SU-DHL-6 (cell line): ENCODE data around the gene SYT8.

ENCODE experiments used
- H2AFZ ChIP-seq: fragments of 200-600 bp; sonication (generic); 2 replicates; pipeline ENCODE4 v1.6.1; 2014; ENCODE audit warnings: low read depth, mild to moderate bottlenecking, moderate library complexity, mixed read lengths, antibody characterized with exemption, low read length; ENCODE audit not compliant: severe bottlenecking
- H3F3A ChIP-seq: fragments of 200-600 bp; shearing (Covaris generic); 2 replicates; pipeline ENCODE4 v1.6.0; 2016; ENCODE audit warnings: antibody characterized with exemption, mild to moderate bottlenecking; ENCODE audit not compliant: insufficient read depth
- H3K27ac ChIP-seq: fragments of 200-600 bp; sonication (generic); 2 replicates; pipeline ENCODE4 v1.5.1; 2016; ENCODE audit warnings: low read depth, mild to moderate bottlenecking, low read length, moderate library complexity, mixed read lengths
- H3K27me3 ChIP-seq: fragments of 200-600 bp; sonication (generic), shearing (Covaris generic); 2 replicates; pipeline ENCODE4 v1.6.0; 2014; ENCODE audit warnings: mild to moderate bottlenecking, low read length
- H3K36me3 ChIP-seq: fragments of 200-600 bp; sonication (generic); 2 replicates; pipeline ENCODE4 v1.6.1; 2014; ENCODE audit warnings: mild to moderate bottlenecking, low read length, mixed read lengths
- H3K4me2 ChIP-seq: fragments of 300-600, 200-600 bp; shearing (Covaris generic), sonication (generic); 2 replicates; pipeline ENCODE4 v1.6.0; 2014; ENCODE audit warnings: low read length, low read depth, mild to moderate bottlenecking; ENCODE audit not compliant: poor library complexity, severe bottlenecking
- H3K4me3 ChIP-seq: fragments of 200-600 bp; sonication (generic); 2 replicates; pipeline ENCODE4 v1.5.1; 2014; ENCODE audit warnings: antibody characterized with exemption, low read length, mild to moderate bottlenecking, mixed read lengths; ENCODE audit not compliant: insufficient read depth, poor library complexity, severe bottlenecking
- H3K79me2 ChIP-seq: fragments of 200-600 bp; sonication (generic); 2 replicates; pipeline ENCODE4 v1.6.1; 2014; ENCODE audit warnings: mild to moderate bottlenecking, low read length, moderate library complexity; ENCODE audit not compliant: insufficient read depth
- H3K9ac ChIP-seq: fragments of 200-600 bp; sonication (generic); 2 replicates; pipeline ENCODE4 v1.7.0; 2014; ENCODE audit warnings: mild to moderate bottlenecking, low read length
- H3K9me2 ChIP-seq: fragments of 200-600 bp; sonication (generic); replicated peaks from 2 replicates; pipeline ENCODE4 v1.6.1; 2014; ENCODE audit warnings: low read length; ENCODE audit not compliant: insufficient read depth
- H3K9me3 ChIP-seq: fragments of 200-600 bp; sonication (generic); 2 replicates; pipeline ENCODE4 v1.6.1; 2014; ENCODE audit warnings: low read length, mixed read lengths; ENCODE audit not compliant: insufficient read depth
- H4K20me1 ChIP-seq: fragments of 200-600 bp; sonication (generic); 2 replicates; pipeline ENCODE4 v1.6.1; 2014; ENCODE audit warnings: low read depth, mild to moderate bottlenecking, antibody characterized with exemption, low read length, moderate library complexity, mixed read lengths
- CTCF ChIP-seq: fragments of 200-600 bp; sonication (generic); IDR thresholded peaks from one replicate; pipeline ENCODE4 v1.5.1; 2017; ENCODE audit warnings: antibody characterized with exemption, mild to moderate bottlenecking, low read length, moderate library complexity; ENCODE audit not compliant: insufficient read depth, poor library complexity, severe bottlenecking
- EZH2phosphoT487 ChIP-seq: fragments of 200-600 bp; sonication (generic), shearing (Covaris generic); conservative IDR thresholded peaks from 2 replicates; pipeline ENCODE4 v1.6.1; 2018; ENCODE audit warnings: mild to moderate bottlenecking, antibody characterized with exemption, low read length, moderate library complexity, mixed read lengths

The SYT8 gene

GRCh38 chr11:1827095-1827813 is 7.5 kb upstream of the SYT8 start:
- no peak for TF ChIP-seq CTCF
- TF ChIP-seq EZH2phosphoT487 = no peak
- Histone ChIP-seq H3K9ac (no peak overlapping the region), H3K79me2 (no peaks in the 10 kb centered on the region), H2AFZ (no peak overlapping the region), H3K9me3 (no peaks in the 10 kb centered on the region), H3K27me3 (no peaks in the 10 kb centered on the region), H3K4me2 (no peak overlapping the region), H3K9me2 (no peaks in the 10 kb centered on the region), H3K27ac (no peak overlapping the region), H3K36me3 (no peaks in the 10 kb centered on the region), H3F3A (no peaks in the 10 kb centered on the region), H4K20me1 (no peaks in the 10 kb centered on the region), H3K4me3 (no peak overlapping the region)

- Histone ChIP-seq H3K27me3 (no peaks in the 10 kb centered on the region), H3F3A (no peaks in the 10 kb centered on the region), H3K36me3 (no peaks in the 10 kb centered on the region), H3K27ac (no peak overlapping the region), H3K9me3 (no peaks in the 10 kb centered on the region), H2AFZ (no peak overlapping the region), H3K9ac (no peak overlapping the region), H4K20me1 (no peaks in the 10 kb centered on the region), H3K4me2 (no peak overlapping the region), H3K4me3 (no peak overlapping the region), H3K9me2 (no peaks in the 10 kb centered on the region), H3K79me2 (no peaks in the 10 kb centered on the region)
- TF ChIP-seq EZH2phosphoT487 = no peak
- no peak for TF ChIP-seq CTCF
Measured at GRCh38 chr11:1827931-1828330, 6.9 kb upstream of the SYT8 start.

GRCh38 chr11:1828542-1828941 is 6.2 kb upstream of the SYT8 start:
- no peaks in the 10 kb centered on the region for H3K27me3 ChIP-seq
- H3K36me3 ChIP-seq = no peaks in the 10 kb centered on the region
- no peaks in the 10 kb centered on the region for H3K9me3 ChIP-seq
- H3K9me2 ChIP-seq = no peaks in the 10 kb centered on the region
- H3K79me2 ChIP-seq = no peaks in the 10 kb centered on the region
- no peaks in the 10 kb centered on the region for H3F3A ChIP-seq
- H3K27ac ChIP-seq = no peak overlapping the region
- H3K4me3 ChIP-seq = no peak overlapping the region
- TF ChIP-seq CTCF = no peak
- no peak for TF ChIP-seq EZH2phosphoT487
- H4K20me1 ChIP-seq = no peaks in the 10 kb centered on the region
- H3K9ac ChIP-seq = no peak overlapping the region
- H3K4me2 ChIP-seq = no peak overlapping the region
- H2AFZ ChIP-seq = no peak overlapping the region
